Fibroblast of the conjunctiva (primary cell): Measurements from ENCODE around the gene YPEL5.

Source experiments
- DNase-seq: peaks from one replicate; pipeline ENCODE4 v3.0.0-alpha.2; 2010; ENCODE audit warnings: low read depth

YPEL5 gene

GRCh38 chr2:30165050-30165520, 18.3 kb downstream of the YPEL5 start:
- DNase-seq = peak; percentile 94

- no peak for DNase-seq
These were observed 18.8 kb downstream of the YPEL5 start for GRCh38 chr2:30165617-30166016.

- no peak for DNase-seq
These were observed 25.8 kb downstream of the YPEL5 start for GRCh38 chr2:30172627-30173026.

GRCh38 chr2:30177440-30177839, 30.6 kb downstream of the YPEL5 start:
- no peak for DNase-seq

- no peak for DNase-seq
These were observed 31.1 kb downstream of the YPEL5 start for GRCh38 chr2:30177956-30178355.

- DNase-seq = peak; percentile 61
These were observed 32.0 kb downstream of the YPEL5 start for GRCh38 chr2:30178618-30179434.

GRCh38 chr2:30179536-30179935, 32.7 kb downstream of the YPEL5 start:
- no peak for DNase-seq

- DNase-seq = no peak
These were observed 33.4 kb downstream of the YPEL5 start for GRCh38 chr2:30180226-30180625.

GRCh38 chr2:30181176-30181575, 34.4 kb downstream of the YPEL5 start:
- DNase-seq = no peak

GRCh38 chr2:30184035-30184434, 37.2 kb downstream of the YPEL5 start:
- no peak for DNase-seq

GRCh38 chr2:30185178-30185577, 38.4 kb downstream of the YPEL5 start:
- peak; percentile 81 for DNase-seq

- DNase-seq = no peak
These were observed 41.5 kb downstream of the YPEL5 start for GRCh38 chr2:30188292-30188691.

- no peak for DNase-seq
These were observed 43.8 kb downstream of the YPEL5 start for GRCh38 chr2:30190637-30191036.

- DNase-seq = no peak
These were observed 44.3 kb downstream of the YPEL5 start for GRCh38 chr2:30191107-30191506.

GRCh38 chr2:30191819-30192271, 45.0 kb downstream of the YPEL5 start:
- no peak for DNase-seq

GRCh38 chr2:30192314-30192713, 45.5 kb downstream of the YPEL5 start:
- DNase-seq = no peak

GRCh38 chr2:30193104-30193681, 46.4 kb downstream of the YPEL5 start:
- DNase-seq = no peak

- no peak for DNase-seq
These were observed 47.6 kb downstream of the YPEL5 start for GRCh38 chr2:30194421-30194820.

GRCh38 chr2:30195016-30195415, 48.2 kb downstream of the YPEL5 start:
- DNase-seq = no peak

- DNase-seq = no peak
These were observed 50.9 kb downstream of the YPEL5 start for GRCh38 chr2:30197570-30198192.

GRCh38 chr2:30201990-30202389, 55.2 kb downstream of the YPEL5 start:
- DNase-seq = no peak

GRCh38 chr2:30203156-30203555, 56.3 kb downstream of the YPEL5 start:
- no peak for DNase-seq

- no peak for DNase-seq
These were observed 57.5 kb downstream of the YPEL5 start for GRCh38 chr2:30204281-30204680.
